Glomerular endothelial cell (primary cell): ENCODE results near the gene ANKRD44. TPM values are rescaled to one million over a fixed set of nuclear protein-coding genes. Genes with fewer than 3 reads are reported as not detected.

Source experiments
- DNase-seq: peaks from one replicate; pipeline ENCODE4 v3.0.0-alpha.2; 2011; ENCODE audit warnings: low read depth, low spot score; ENCODE audit errors: extremely low read depth
- total RNA-seq: library from RNA; depleted of rRNA; stranded (reverse); fragments of >200 nt; gene quantifications from 2 replicates; pipeline ENCODE4 v1.2.3, GENCODE V29; 2015

Gene ANKRD44
- total RNA-seq, 1 donor from 2014 or later = 11.6 TPM

DNA sequence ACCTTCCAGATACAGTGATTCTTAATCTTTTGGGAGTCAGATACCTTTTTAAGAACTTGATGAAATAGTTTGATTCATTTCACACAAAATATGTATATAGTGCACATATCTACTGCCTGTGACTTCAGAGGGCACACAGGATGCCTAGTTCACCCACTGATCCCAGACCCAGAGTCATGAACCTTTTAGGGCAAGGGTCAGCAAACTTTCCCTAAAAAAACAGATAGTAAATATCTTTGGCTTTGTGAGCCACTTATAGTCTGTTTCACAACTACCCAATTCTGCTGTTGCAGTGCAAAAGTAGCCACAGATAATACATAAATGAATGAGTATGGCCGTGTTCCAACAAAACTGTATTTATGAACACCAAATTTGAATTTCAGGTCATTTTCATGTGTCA lies 124.9 kb downstream of the ANKRD44 start:
- DNase-seq = no peak

GRCh38 chr2:197184959-197185586 lies 125.5 kb downstream of the ANKRD44 start:
- no peak for DNase-seq

- no peak for DNase-seq
Measured at GRCh38 chr2:197183355-197183754, 127.2 kb downstream of the ANKRD44 start.

GRCh38 chr2:197182668-197183067 lies 127.9 kb downstream of the ANKRD44 start:
- no peak for DNase-seq

- no peak for DNase-seq
Measured at GRCh38 chr2:197181491-197181890, 129.1 kb downstream of the ANKRD44 start.

DNA sequence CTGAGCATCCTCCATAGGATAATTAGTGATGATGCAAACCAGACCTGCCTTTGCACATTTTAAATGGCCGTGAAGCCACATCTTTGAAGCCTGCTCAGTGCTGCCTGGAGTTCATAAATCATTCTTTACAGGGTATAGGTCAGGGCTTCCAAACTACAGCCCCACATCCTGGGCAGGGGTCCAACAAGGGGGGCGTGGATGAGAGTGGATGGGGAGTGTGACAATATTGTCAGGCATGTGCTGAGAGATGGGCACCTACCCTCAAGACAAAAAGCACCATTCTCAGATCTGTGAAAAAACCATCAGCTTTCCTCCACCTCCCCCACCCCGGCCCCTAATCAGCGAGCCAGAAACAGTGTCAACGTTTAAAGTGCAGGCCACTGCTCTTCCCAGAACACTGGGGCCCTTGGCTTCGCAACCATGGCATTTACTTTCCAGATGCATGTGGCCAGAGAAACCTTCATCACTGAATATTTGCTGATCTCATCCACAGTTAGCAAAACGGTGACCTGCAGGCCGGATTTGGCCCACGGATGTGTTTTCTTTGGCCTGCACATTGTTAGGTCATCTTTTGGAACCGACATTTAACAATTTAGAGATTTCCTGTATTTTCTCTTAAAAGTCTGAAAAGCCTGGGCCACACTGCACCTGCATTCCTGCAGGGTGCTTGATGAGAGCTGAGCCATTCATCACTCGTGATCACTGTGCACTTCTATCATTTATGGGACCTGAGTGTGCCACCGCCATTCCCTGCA lies 130.7 kb downstream of the ANKRD44 start:
- DNase-seq = no peak

DNA sequence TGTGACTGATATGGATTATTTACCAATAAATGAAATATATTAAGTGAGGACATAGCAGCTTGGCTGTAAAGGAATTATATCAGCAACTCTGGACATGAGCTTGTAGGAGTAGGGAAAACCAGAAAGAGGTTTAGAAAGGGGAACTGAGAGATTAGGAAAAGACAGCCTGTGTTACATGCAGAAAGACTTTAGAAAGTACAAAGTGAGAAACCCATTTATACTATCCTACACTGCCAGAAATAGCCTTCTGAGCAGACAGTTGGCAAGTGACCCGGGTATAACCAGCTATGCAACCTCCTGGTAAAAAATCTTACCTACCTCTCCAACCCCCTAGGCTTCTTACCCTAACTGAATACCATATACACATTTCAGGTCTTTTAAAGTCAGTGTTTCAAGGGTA lies 134.1 kb downstream of the ANKRD44 start:
- no peak for DNase-seq

DNA sequence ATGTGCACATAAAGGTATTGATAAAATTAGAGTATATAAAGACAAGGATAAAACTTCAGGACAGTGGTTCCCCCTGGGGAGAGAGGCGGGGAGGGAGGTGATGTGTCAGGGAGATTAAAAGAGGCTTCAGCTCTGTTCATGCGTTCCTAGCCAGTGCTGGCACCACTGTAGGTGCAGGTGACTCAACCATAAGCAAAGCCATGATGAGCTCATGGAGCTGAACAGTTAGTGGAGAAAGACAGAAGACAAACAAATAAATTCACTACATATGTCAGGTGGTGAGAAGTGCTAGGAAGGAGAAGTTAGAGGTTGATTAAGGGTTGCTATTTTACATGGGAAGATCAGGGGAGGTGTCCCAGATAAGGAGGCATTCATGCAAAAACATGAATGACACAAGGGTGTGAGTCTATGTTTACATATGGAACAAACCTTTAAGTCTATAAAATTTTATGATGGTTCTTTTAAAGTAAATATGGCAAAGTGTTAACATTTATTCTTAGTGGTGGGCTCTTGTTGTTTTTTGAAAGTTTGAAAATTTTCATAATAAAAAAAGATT lies 136.0 kb downstream of the ANKRD44 start:
- DNase-seq = no peak

GRCh38 chr2:197171582-197171981 lies 139.0 kb downstream of the ANKRD44 start:
- no peak for DNase-seq

- DNase-seq = no peak
Measured at GRCh38 chr2:197170208-197170607, 140.4 kb downstream of the ANKRD44 start.

DNA sequence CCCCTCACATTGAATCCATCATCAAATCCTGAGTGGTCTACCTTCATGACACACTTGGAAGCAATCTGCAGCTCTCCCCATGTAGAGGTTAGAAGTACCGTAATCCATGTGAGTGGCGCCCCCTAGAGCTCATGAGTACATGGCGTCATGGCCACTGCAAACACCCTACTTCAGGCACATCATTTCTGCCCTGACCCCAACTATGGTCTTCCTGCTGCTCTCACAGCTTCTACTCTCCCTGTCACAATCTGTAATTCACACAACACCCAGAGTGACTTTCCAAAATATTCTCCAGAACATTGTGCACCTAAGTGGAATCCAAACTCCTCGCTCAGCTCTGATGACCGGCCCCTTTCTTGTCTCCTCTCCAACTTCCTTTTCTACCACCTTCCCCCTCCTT lies 141.9 kb downstream of the ANKRD44 start:
- peak; percentile 58 for DNase-seq

GRCh38 chr2:197167608-197168314 lies 142.8 kb downstream of the ANKRD44 start:
- DNase-seq = no peak

DNA sequence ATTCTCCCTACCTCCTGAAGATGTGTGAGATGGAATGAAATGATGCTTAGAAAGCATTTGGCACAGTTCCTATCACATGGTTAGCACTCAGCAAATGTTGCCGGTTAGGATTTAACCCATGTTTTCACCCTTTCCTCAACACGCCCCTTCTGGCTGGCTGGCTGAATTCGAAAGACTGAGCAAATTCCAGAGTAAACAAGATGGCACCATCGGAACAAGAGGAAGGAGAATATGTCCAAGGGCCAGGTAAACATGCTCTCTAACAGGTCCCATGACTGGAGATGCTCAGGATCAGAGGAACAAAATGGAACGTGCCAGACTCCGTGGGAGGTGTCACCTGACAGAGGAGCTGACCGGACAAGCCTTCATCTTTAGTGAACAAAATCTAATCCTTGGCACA lies 145.6 kb downstream of the ANKRD44 start:
- DNase-seq = no peak

- no peak for DNase-seq
Measured at GRCh38 chr2:197164141-197164754, 146.3 kb downstream of the ANKRD44 start.

- DNase-seq = no peak
Measured at GRCh38 chr2:197163712-197164140, 146.9 kb downstream of the ANKRD44 start.

GRCh38 chr2:197161774-197162173 lies 148.8 kb downstream of the ANKRD44 start:
- no peak for DNase-seq

DNA sequence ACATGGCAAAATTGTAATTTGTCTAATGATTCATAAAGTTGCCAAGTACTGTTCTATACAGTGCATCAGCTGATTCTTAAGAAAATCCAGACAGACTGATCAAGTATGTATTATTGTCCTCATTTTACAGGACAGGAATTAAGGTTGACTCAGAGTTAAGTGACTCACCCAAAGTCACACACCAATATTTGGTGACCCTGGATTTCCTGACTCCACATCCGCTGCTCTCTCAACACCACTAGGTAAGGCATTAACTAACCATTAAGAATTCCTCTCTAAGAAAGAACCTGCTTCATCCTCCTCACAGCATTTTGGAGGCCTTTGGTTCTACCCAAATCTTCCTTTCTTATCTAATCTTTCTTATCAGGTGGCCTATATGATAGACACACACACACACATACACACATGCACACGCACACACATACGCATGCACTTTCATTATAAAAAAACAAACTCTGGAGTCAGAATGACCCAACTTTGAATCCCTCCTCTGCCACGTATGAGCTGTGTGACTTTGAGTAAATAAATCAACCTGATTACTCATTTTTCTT lies 150.8 kb downstream of the ANKRD44 start:
- peak; percentile 93 for DNase-seq

GRCh38 chr2:197158591-197159550 lies 151.7 kb downstream of the ANKRD44 start:
- DNase-seq = no peak

GRCh38 chr2:197157879-197158537 lies 152.6 kb downstream of the ANKRD44 start:
- no peak for DNase-seq
